Tibial nerve (tissue), 4 donors: Measurements from ENCODE around the gene APC2. TPM values are rescaled to one million over a fixed set of nuclear protein-coding genes. Genes with fewer than 3 reads are reported as not detected.

ENCODE experiments used
- DNase-seq, 2 donors: peaks; one replicate each; pipeline ENCODE4 v3.0.0-alpha.2; 2019; ENCODE audit warnings: low spot score in 2 of 2
- H3K27ac ChIP-seq, 4 donors: fragments of 200-600 bp; sonication (generic) in 3 of 4; one replicate each; pipeline ENCODE4 v1.5.1; 2017 to 2019; ENCODE audit warnings: mild to moderate bottlenecking in 1 of 4
- H3K27me3 ChIP-seq, 2 donors: fragments of 200-600 bp; sonication (generic) in 1 of 2; one replicate each; pipeline versions ENCODE4 v1.5.1 to v1.6.0; 2017 to 2019
- H3K36me3 ChIP-seq, 3 donors: fragments of 200-600 bp; sonication (generic); one replicate each; pipeline ENCODE4 v1.5.1; 2018 to 2019
- H3K4me1 ChIP-seq, 4 donors: fragments of 200-600 bp; sonication (generic) in 3 of 4; one replicate each; pipeline ENCODE4 v1.5.1; 2017 to 2019
- H3K4me3 ChIP-seq, 4 donors: fragments of 200-600 bp; sonication (generic) in 3 of 4; one replicate each; pipeline ENCODE4 v1.5.1; 2017 to 2019; ENCODE audit warnings: mild to moderate bottlenecking in 1 of 4, moderate library complexity in 1 of 4
- H3K9me3 ChIP-seq, 4 donors: fragments of 200-600 bp; sonication (generic) in 3 of 4; one replicate each; pipeline ENCODE4 v1.5.1; 2017 to 2019
- EP300 ChIP-seq, 2 donors: sonication (generic); formaldehyde crosslinking; IDR thresholded peaks; one replicate each; pipeline ENCODE4 v1.6.1; 2017; ENCODE audit warnings: antibody characterized with exemption in 2 of 2, mild to moderate bottlenecking in 1 of 2
- POLR2A ChIP-seq, 2 donors: fragments of 450-650 bp; IDR thresholded peaks; one replicate each; pipeline ENCODE4 v1.6.1; 2017; ENCODE audit warnings: antibody characterized with exemption in 2 of 2, mild to moderate bottlenecking in 2 of 2, moderate library complexity in 2 of 2
- WGBS, 2 donors: methylation state at CpG; one replicate each; pipeline ENCODE4 v1.1.5; 2018; 5-methylcytosine and 5-hydroxymethylcytosine counted together
- total RNA-seq, 4 donors: library from RNA; depleted of rRNA; stranded (reverse); fragments of >200 nt; gene quantifications; one replicate each; pipeline ENCODE4 v1.1.0, GENCODE V29; 2016
- TF ChIP-seq, protein P1 (sequence below), 5 experiments: fragments of 200-600 bp in 3 of 5; fragments of 450-650 bp in 2 of 5; sonication (generic) in 3 of 5; IDR thresholded peaks; one replicate each; pipeline ENCODE4 v1.5.1; 2016 to 2019; ENCODE audit warnings: antibody characterized with exemption in 5 of 5, mild to moderate bottlenecking in 3 of 5, moderate library complexity in 2 of 5

Gene APC2
- total RNA-seq, 4 donors from 2014 or later, result 1.7 to 10.2 (median 4.2) TPM

- no peaks in the 10 kb centered on the region for H3K27me3 ChIP-seq
Measured at GRCh38 chr19:1482361-1483130, 32.6 kb downstream of the APC2 start.

GRCh38 chr19:1483131-1483978, 33.4 kb downstream of the APC2 start:
- H3K36me3 ChIP-seq, result no peaks in the 10 kb centered on the region
- no peak for DNase-seq
- no peaks in the 10 kb centered on the region for H3K27me3 ChIP-seq
- H3K4me3 ChIP-seq, result no peak overlapping the region
- 89 to 91% methylated on average over 37 to 41 of the region's 77 CpGs for WGBS, 2 donors
- no peak overlapping the region for H3K27ac ChIP-seq
- no peaks in the 10 kb centered on the region for H3K9me3 ChIP-seq
- peaks cover 0 to 12% (median 5%) of the 10 kb centered on the region in 4 donors for H3K4me1 ChIP-seq
- TF ChIP-seq POLR2A (IDR thresholded peaks at IDR 0.05) (no peak), EP300 (IDR thresholded peaks at IDR 0.05) (no peak)
- TF ChIP-seq, protein P1, sequence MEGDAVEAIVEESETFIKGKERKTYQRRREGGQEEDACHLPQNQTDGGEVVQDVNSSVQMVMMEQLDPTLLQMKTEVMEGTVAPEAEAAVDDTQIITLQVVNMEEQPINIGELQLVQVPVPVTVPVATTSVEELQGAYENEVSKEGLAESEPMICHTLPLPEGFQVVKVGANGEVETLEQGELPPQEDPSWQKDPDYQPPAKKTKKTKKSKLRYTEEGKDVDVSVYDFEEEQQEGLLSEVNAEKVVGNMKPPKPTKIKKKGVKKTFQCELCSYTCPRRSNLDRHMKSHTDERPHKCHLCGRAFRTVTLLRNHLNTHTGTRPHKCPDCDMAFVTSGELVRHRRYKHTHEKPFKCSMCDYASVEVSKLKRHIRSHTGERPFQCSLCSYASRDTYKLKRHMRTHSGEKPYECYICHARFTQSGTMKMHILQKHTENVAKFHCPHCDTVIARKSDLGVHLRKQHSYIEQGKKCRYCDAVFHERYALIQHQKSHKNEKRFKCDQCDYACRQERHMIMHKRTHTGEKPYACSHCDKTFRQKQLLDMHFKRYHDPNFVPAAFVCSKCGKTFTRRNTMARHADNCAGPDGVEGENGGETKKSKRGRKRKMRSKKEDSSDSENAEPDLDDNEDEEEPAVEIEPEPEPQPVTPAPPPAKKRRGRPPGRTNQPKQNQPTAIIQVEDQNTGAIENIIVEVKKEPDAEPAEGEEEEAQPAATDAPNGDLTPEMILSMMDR (IDR thresholded peaks at IDR 0.05), result no peak

More at GRCh38 chr19:1482361-1483130, 32.6 kb downstream of the APC2 start:
- no peak for DNase-seq
- no peak overlapping the region for H3K4me3 ChIP-seq
- TF ChIP-seq POLR2A (IDR thresholded peaks at IDR 0.05), result no peak
- no peak for TF ChIP-seq EP300 (IDR thresholded peaks at IDR 0.05)
- TF ChIP-seq, protein P1 (IDR thresholded peaks at IDR 0.05), result no peak
- peaks cover 0 to 20% (median 13%) of the 10 kb centered on the region in 4 donors for H3K4me1 ChIP-seq
- no peaks in the 10 kb centered on the region for H3K9me3 ChIP-seq
- no peak overlapping the region for H3K27ac ChIP-seq
- H3K36me3 ChIP-seq, result peaks cover 0 to 2% (median 0%) of the 10 kb centered on the region in 3 donors
- 80 to 92% methylated on average over 24 to 30 of the region's 37 CpGs for WGBS, 2 donors

- Histone ChIP-seq H3K4me3 (no peak overlapping the region), H3K9me3 (no peaks in the 10 kb centered on the region), H3K36me3 (no peaks in the 10 kb centered on the region), H3K27ac (no peak overlapping the region), H3K4me1 (peaks cover 0 to 9% (median 3%) of the 10 kb centered on the region in 4 donors), H3K27me3 (no peaks in the 10 kb centered on the region)
- no peak for TF ChIP-seq POLR2A (IDR thresholded peaks at IDR 0.05)
- no peak for TF ChIP-seq EP300 (IDR thresholded peaks at IDR 0.05)
- TF ChIP-seq, protein P1 (IDR thresholded peaks at IDR 0.05), result no peak
- 87 to 96% methylated on average over 10 to 20 of the region's 23 CpGs for WGBS, 2 donors
- DNase-seq, result no peak
Measured at GRCh38 chr19:1483979-1484428, 34.1 kb downstream of the APC2 start.

GRCh38 chr19:1486720-1487575, 37.0 kb downstream of the APC2 start:
- H3K4me3 ChIP-seq, result no peak overlapping the region
- no peak for DNase-seq
- H3K9me3 ChIP-seq, result no peaks in the 10 kb centered on the region
- no peaks in the 10 kb centered on the region for H3K36me3 ChIP-seq
- H3K4me1 ChIP-seq, result peaks cover 0 to 22% (median 13%) of the 10 kb centered on the region in 4 donors
- H3K27ac ChIP-seq, result no peak overlapping the region
- peaks cover 0 to 7% of the 10 kb centered on the region in 2 donors for H3K27me3 ChIP-seq
- TF ChIP-seq EP300 (IDR thresholded peaks at IDR 0.05), result no peak
- no peak for TF ChIP-seq POLR2A (IDR thresholded peaks at IDR 0.05)
- TF ChIP-seq, protein P1 (IDR thresholded peaks at IDR 0.05), result no peak
- 90% methylated on average over 41 to 55 of the region's 56 CpGs for WGBS, 2 donors
